SK-N-SH treated with all-trans-retinoic acid at 6 μM for 48 hours (cell line): ENCODE data around the gene EMD.

Source experiments
- ATAC-seq: fragments of 200-7000 bp; cut with Tn5 transposase; 3 replicates; pipeline ENCODE4 v1.9.1; 2020; ENCODE audit warnings: mild to moderate bottlenecking, moderate library complexity
- ARNTL ChIP-seq: fragments of 450-650 bp; formaldehyde crosslinking; IDR thresholded peaks from 2 replicates; pipeline ENCODE4 v1.5.0; 2020; ENCODE audit warnings: low read depth, mild to moderate bottlenecking, moderate library complexity, borderline replicate concordance
- BACH2 ChIP-seq: fragments of 250-450 bp; sonication (Bioruptor Pico); IDR thresholded peaks from 2 replicates; pipeline ENCODE4 v1.9.0; 2021; ENCODE audit warnings: mild to moderate bottlenecking, borderline replicate concordance
- CREB5 ChIP-seq: fragments of 250-450 bp; sonication (Bioruptor Pico); IDR thresholded peaks from 2 replicates; pipeline ENCODE4 v1.5.1; 2020; ENCODE audit warnings: low read depth, mild to moderate bottlenecking, moderate library complexity
- CSDC2 ChIP-seq: fragments of 250-450 bp; sonication (Bioruptor Pico); IDR thresholded peaks from 2 replicates; pipeline ENCODE4 v1.5.0; 2020; ENCODE audit warnings: mild to moderate bottlenecking, moderate library complexity
- CSRNP3 ChIP-seq: fragments of 250-450 bp; sonication (Bioruptor Pico); IDR thresholded peaks from 2 replicates; pipeline ENCODE4 v1.5.1; 2021; ENCODE audit warnings: mild to moderate bottlenecking, moderate library complexity
- ESRRG ChIP-seq: fragments of 250-450 bp; sonication (Bioruptor Pico); IDR thresholded peaks from 2 replicates; pipeline ENCODE4 v1.6.1; 2021; ENCODE audit warnings: mild to moderate bottlenecking
- GLIS3 ChIP-seq: fragments of 250-450 bp; sonication (Bioruptor Pico); IDR thresholded peaks from 2 replicates; pipeline ENCODE4 v1.5.0; 2020; ENCODE audit warnings: mild to moderate bottlenecking, moderate library complexity
- OSR1 ChIP-seq: fragments of 250-450 bp; sonication (Bioruptor Pico); IDR thresholded peaks from 2 replicates; pipeline ENCODE4 v1.8.0; 2022; ENCODE audit warnings: moderate library complexity, mild to moderate bottlenecking, inconsistent platforms
- PATZ1 ChIP-seq: fragments of 250-450 bp; sonication (Bioruptor Pico); IDR thresholded peaks from 2 replicates; pipeline ENCODE4 v1.8.0; 2020; ENCODE audit warnings: mild to moderate bottlenecking, moderate library complexity, borderline replicate concordance
- POU6F1 ChIP-seq: fragments of 250-450 bp; sonication (Bioruptor Pico); IDR thresholded peaks from 2 replicates; pipeline ENCODE4 v1.8.0; 2021; ENCODE audit warnings: low read depth, mild to moderate bottlenecking, moderate library complexity, borderline replicate concordance
- PPARA ChIP-seq: fragments of 250-450 bp; sonication (Bioruptor Pico); IDR thresholded peaks from 2 replicates; pipeline ENCODE4 v1.5.0; 2020; ENCODE audit warnings: mild to moderate bottlenecking, borderline replicate concordance
- RARB ChIP-seq: fragments of 250-450 bp; sonication (Bioruptor Pico); IDR thresholded peaks from 2 replicates; pipeline ENCODE4 v1.8.0; 2021; ENCODE audit warnings: mild to moderate bottlenecking, moderate library complexity
- SNAI2 ChIP-seq: fragments of 250-450 bp; sonication (Bioruptor Pico); IDR thresholded peaks from 2 replicates; pipeline ENCODE4 v1.5.0; 2020; ENCODE audit warnings: mild to moderate bottlenecking, moderate library complexity
- TCF4 ChIP-seq: fragments of 250-450 bp; sonication (Bioruptor Pico); IDR thresholded peaks from 2 replicates; pipeline ENCODE4 v1.8.0; 2021; ENCODE audit warnings: mild to moderate bottlenecking, moderate library complexity, borderline replicate concordance
- TOX ChIP-seq: fragments of 250-450 bp; sonication (Bioruptor Pico); IDR thresholded peaks from 2 replicates; pipeline ENCODE4 v1.8.0; 2021; ENCODE audit warnings: mild to moderate bottlenecking, moderate library complexity, borderline replicate concordance
- TSHZ2 ChIP-seq: fragments of 250-450 bp; sonication (Bioruptor Pico); IDR thresholded peaks from 2 replicates; pipeline ENCODE4 v1.5.0; 2020; ENCODE audit warnings: mild to moderate bottlenecking, moderate library complexity
- ZC3H10 ChIP-seq: fragments of 250-450 bp; sonication (Bioruptor Pico); IDR thresholded peaks from 2 replicates; pipeline ENCODE4 v1.5.1; 2021; ENCODE audit warnings: mild to moderate bottlenecking, moderate library complexity
- ZFP3 ChIP-seq: fragments of 250-450 bp; sonication (Bioruptor Pico); IDR thresholded peaks from 2 replicates; pipeline ENCODE4 v1.5.0; 2020; ENCODE audit warnings: mild to moderate bottlenecking, moderate library complexity
- ZFP30 ChIP-seq: fragments of 450-650 bp; formaldehyde crosslinking; IDR thresholded peaks from 2 replicates; pipeline ENCODE4 v1.5.0; 2022; ENCODE audit warnings: mild to moderate bottlenecking, moderate library complexity
- ZNF565 ChIP-seq: fragments of 450-650 bp; formaldehyde crosslinking; conservative IDR thresholded peaks from 2 replicates; pipeline ENCODE4 v1.5.0; 2020; ENCODE audit warnings: low read depth, mild to moderate bottlenecking, moderate library complexity
- ZNF70 ChIP-seq: fragments of 450-650 bp; formaldehyde crosslinking; IDR thresholded peaks from 2 replicates; pipeline ENCODE4 v1.5.0; 2020; ENCODE audit warnings: mild to moderate bottlenecking, moderate library complexity
- ZNF8 ChIP-seq: fragments of 450-650 bp; formaldehyde crosslinking; IDR thresholded peaks from 2 replicates; pipeline ENCODE4 v1.5.0; 2020; ENCODE audit warnings: mild to moderate bottlenecking, moderate library complexity

EMD gene

GRCh38 chrX:154374313-154375155 lies 4.6 kb upstream of the EMD start, which contains the start of gene FLNA:
FLNA (minus strand) TSS chrX:154374634; CDS start chrX:154371245, 3,389 bp downstream.
- ATAC-seq: no peak
- TF ChIP-seq ZNF565 (CRISPR knock-in tag): no peak
- no peak for TF ChIP-seq POU6F1 (CRISPR knock-in tag)
- TF ChIP-seq ARNTL (CRISPR knock-in tag): no peak
- TF ChIP-seq ZC3H10: no peak
- no peak for TF ChIP-seq ZNF8 (CRISPR knock-in tag)
- TF ChIP-seq TCF4 (CRISPR knock-in tag): no peak
- TF ChIP-seq TOX (CRISPR knock-in tag): no peak
- TF ChIP-seq ZNF70 (CRISPR knock-in tag): no peak
- no peak for TF ChIP-seq RARB (CRISPR knock-in tag)
- TF ChIP-seq PATZ1 (CRISPR knock-in tag): no peak
- no peak for TF ChIP-seq OSR1 (CRISPR knock-in tag)
- TF ChIP-seq BACH2: no peak
- TF ChIP-seq CSDC2 (CRISPR knock-in tag): no peak
- TF ChIP-seq ZFP3: no peak
- TF ChIP-seq GLIS3: no peak
- no peak for TF ChIP-seq ESRRG
- no peak for TF ChIP-seq CSRNP3 (CRISPR knock-in tag)

- no peak for TF ChIP-seq ARNTL (CRISPR knock-in tag)
- no peak for TF ChIP-seq SNAI2 (CRISPR knock-in tag)
- no peak for TF ChIP-seq CSRNP3 (CRISPR knock-in tag)
- no peak for TF ChIP-seq ZC3H10
- no peak for TF ChIP-seq ZFP30 (CRISPR knock-in tag)
- no peak for TF ChIP-seq ZNF565 (CRISPR knock-in tag)
- TF ChIP-seq PPARA (CRISPR knock-in tag): no peak
- TF ChIP-seq ZNF8 (CRISPR knock-in tag): no peak
- TF ChIP-seq TSHZ2: no peak
- no peak for TF ChIP-seq PATZ1 (CRISPR knock-in tag)
- TF ChIP-seq ZNF70 (CRISPR knock-in tag): no peak
- TF ChIP-seq OSR1 (CRISPR knock-in tag): no peak
- TF ChIP-seq CREB5 (CRISPR knock-in tag): no peak
- TF ChIP-seq ZFP3: no peak
- TF ChIP-seq RARB (CRISPR knock-in tag): no peak
- no peak for TF ChIP-seq TOX (CRISPR knock-in tag)
- no peak for TF ChIP-seq ESRRG
- TF ChIP-seq CSDC2 (CRISPR knock-in tag): no peak
- no peak for TF ChIP-seq GLIS3
- TF ChIP-seq TCF4 (CRISPR knock-in tag): no peak
These were observed 4.0 kb upstream of the EMD start for GRCh38 chrX:154375156-154375504.

More at GRCh38 chrX:154375156-154375504, 4.0 kb upstream of the EMD start:
- no peak for ATAC-seq
